NCI-H2171 treated with DMSO at 0.1 percent for 48 hours (cell line): Measurements from ENCODE around the gene GGACT.

Source experiments
- DNase-seq: peaks from one replicate; lab custom pipeline; 2025; lab: John Stamatoyannopoulos, UW

Gene GGACT

DNA sequence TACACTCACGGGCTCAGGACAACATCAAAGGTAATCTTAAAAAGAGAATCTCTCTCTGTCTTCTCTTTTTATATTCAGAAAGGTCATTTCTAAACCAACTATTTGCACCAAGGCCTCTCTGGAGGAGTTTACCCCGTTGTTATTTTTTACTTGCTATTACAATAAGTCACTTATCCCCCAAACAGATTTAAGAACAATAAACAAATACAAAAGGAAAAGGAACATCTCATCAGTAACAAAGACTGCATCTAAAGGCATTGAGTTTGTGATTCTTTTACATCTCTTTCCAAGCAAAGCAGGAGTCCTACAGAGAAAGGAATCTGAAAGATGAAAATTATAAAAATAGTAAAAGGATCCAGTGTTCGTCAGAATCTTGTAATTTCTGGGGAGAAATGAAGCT, 75.4 kb downstream of the GGACT start:
- DNase-seq, result no peak

DNA sequence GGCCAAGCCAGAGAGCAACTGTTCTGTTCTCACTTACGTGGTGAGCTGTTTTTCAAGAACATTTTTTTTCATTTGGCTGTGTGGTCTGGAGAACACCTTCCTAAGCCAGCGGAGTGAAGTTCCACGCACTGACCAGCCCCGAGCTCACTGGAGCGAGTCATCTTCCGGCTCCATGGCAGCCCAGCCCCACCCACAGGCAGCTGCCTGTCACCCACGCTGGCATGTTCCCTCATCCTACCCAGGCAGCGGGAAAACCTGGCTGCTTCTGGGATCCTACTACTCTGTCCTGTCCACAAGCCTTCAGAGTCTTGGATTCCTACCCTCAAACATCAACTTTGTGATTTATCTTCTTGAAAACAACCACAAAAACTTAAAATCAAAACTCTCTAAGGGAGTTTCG, 76.2 kb downstream of the GGACT start:
- DNase-seq, result no peak

DNA sequence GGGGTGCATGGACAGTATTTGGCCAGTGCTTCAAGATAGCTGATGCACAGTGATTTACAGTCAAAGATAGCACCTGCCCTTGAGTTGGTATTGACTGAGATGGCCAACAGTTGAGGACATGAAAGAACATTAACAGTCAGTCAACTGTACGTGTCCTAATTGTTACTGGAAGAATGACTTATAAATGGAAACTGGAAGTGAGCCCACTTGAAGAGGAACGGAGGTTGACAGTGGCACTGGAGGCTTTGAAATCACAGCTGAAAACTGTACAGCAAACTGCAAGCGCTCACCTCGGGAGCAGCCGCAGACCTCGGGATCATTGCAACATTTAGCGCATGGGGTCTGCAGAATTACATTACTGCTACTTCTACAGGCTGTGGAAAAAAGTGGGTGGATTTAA, 77.1 kb downstream of the GGACT start:
- no peak for DNase-seq

DNA sequence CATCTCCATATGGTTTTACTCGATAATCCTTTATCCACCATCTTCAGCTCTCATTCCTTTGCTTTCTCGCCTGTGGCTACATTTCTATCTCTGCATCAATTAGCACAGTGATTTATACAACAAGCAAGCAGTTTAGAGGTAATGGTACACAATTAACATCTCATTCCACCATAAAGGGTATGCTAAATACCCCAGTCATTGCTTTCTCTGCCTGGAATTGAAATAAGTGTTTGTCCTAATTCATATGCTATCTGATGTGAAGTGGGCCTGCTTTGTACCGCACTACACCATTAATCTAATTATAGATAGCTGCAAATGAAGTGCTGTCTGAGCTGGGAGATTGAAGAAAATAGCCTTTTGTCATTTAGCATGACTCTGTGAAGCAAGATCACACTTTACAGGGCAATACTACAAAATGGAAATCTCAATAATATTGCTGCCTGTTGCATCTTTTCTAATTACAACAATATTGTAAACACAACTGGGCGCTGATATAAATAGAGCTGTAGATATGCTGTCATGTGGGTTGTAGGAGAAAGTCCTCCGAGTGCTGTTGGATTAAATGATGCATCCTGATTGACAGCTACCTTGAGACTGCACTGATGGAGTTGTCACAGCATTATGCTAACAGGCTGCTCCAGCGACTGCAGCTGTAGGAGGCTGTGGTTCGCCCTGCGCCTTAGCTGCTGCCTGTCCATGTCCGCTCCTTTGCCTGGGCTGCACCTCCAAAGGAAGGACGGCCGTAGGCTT, 78.2 kb downstream of the GGACT start:
- no peak for DNase-seq

DNA sequence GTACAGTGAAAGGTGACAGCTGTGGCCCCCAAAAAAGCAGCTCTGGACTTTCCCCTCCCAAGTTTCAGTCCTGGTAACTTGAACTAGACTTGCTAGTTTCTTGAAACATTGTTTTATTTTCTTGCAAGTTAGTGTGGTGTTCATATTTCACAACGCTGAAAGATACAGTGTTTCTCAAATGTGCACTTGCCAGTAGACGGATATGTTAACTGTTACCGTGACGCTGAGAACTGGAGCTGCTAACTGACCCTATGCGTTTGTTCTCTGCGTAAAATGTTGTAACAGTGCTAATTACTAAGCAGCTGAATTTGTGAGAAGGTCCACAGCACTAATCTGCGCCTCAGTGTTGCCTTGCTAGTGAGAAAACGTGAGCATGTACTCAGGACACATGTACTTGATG, 79.6 kb downstream of the GGACT start:
- DNase-seq, result no peak

DNA sequence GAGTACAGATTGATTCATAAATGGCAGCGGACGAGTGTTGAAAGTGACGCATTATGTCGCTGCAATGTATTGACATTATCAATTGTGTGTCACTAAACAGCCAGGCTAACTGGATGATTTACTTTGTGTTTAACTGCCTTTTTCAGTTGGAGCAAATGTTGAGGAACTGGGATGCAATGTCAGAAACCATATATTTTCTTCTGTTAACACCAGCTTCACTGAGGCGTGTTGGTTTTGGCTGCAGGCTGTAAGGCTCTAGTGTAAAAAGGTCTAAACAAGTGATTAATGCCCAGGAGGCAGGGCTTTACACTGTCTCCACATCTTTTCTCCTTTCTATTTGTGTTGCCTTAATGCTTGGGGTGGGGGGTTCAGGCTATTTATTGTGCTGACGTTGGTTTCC, 80.1 kb downstream of the GGACT start:
- DNase-seq, result no peak

DNA sequence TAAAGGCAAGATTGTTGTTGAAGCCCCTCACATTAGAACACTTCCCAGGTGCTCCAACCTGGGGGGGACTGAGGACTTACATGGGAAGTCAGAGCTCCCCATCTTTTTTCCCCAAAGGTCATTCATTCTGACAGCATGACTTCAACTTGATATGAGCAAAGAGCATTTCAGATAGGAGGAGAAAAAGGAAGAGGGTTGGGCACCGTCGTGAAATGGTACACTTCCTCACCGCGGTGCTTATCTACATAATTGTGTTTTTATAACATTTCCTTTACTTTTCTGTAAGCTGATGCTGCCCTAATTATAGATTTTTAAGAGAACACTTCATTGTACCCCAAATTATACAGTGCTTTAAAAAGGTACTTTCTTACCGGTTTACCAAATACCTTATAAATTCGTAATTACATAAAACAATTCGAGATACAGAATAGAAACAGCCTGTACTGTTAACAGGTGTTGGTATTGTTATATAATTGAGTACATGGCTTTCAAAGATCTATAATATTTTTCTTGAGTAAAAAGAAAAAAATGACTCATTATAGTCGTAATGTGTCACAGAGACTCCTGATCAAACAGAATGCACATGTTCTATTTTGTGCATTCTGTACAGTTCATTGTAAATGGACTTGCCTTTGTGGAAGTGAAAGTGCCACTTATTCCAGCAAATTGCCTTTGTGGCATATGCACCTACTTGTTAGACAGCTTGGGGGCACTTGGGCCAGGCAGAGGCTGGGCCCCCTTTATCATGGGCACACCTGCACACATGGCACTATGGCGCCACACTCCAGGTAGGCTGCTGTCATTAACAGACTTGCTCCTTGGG, 81.8 kb downstream of the GGACT start:
- DNase-seq, result no peak

DNA sequence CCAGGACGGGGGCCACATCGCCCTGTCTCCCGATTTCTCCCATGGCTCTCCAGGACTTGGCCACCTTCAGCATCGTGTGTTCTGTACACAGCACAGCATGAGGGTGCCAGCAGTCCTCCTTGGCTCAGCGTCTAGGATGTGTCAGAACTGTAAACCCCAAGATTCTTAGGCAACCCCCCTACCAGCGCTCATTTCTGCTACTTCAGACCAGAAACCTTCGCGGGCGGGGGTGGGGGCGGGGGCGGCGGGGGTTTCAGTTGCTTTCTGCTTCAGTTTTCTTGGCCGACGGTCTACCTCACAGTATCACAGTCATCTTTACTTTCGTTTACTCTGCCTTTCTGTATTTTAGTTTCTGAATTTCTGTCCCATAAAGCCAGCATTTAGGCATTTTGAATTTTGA, 82.4 kb downstream of the GGACT start:
- no peak for DNase-seq

DNA sequence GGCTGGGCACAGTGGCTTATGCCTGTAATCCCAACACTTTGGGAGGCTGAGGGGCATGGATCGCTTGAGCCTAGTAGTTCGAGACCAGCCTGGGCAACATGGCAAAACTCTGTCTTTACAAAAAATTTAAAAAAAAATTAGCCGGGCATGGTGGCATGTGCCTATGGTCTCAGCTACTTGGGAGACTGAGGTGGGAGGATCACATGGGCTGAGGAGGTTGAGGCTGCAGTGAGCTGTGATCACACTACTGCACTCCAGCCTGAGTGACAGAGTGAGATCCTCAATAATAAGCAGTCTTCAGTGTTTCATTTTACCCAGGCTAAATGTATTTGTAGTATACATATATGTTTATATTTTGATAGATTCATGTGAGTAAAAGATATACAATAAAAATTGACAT, 85.0 kb downstream of the GGACT start:
- DNase-seq, result no peak

DNA sequence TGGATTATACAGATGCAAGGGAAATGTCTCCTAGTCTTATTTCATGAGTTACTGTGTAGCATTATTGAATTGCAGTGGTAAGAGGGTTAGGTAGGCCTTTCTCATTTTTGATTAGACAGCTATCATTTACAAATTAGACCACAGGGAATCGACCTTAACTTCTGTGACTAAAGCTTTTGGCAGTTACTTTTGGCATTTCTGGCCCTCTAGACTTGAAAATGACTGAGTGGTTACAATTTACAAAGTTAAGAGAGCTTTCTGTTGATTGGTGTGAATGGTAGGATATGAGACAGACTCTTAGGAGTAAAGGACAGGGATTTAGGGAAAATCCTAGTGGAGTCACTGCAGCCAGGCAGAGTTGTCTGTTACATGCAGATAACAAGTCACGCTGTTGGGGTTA, 86.1 kb downstream of the GGACT start:
- no peak for DNase-seq

DNA sequence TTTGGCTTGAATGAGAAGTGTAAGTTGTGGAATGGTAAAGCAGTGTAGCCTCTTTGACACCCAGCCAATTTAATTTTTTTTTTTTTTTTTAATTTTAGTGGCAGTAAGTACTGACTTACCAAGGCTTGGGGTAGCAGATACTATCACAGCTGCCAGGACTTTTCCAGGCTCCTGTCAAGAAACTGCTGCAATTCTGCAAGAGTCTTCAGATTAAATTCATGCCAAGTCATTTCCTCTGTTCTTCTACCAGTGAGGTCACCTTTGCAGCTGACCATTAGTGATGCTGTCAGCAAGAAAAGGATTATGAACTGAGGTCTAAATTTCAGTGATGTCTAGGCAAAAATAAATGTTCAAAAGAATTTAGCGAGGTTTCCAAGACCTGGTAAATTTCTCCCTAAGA, 91.2 kb downstream of the GGACT start:
- peak; percentile 16 for DNase-seq

DNA sequence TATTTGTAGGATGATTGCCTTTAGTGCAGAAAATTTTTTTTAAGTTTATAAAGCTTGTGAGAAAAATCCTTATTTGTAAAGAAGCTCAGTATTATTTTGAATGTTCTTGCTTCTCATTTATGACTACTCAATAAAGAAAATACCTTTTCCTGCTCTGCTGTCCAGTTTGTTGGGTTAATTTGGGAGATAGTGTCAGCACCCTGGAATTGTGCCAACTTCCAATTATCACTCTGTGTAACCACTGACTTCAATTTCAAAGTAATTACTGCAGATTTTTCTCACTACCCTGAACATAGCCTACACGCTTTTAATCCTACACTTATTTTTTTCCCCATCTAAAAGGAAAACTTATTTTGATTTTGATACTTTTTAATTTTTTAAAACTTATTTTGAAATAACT, 93.1 kb downstream of the GGACT start:
- peak; percentile 25 for DNase-seq

DNA sequence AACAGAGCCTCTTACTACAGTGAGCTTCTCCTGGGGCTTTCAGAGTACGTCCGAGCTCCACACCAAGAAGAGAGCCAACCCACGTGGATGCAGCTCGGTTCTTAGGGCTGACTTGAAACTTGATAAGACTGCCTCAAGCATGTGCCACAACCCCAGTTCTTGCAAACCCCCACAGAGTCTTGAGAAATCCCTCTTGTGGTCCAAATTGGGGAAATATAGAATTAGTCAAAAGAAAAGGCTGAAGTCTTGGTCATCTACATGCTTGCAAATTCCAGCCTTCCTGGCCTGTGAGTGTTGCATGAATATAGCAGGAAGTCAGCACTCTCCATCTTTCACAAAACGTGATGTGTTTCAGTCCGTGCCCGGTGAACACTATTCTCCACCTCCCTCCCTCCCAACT, 95.2 kb downstream of the GGACT start:
- no peak for DNase-seq

DNA sequence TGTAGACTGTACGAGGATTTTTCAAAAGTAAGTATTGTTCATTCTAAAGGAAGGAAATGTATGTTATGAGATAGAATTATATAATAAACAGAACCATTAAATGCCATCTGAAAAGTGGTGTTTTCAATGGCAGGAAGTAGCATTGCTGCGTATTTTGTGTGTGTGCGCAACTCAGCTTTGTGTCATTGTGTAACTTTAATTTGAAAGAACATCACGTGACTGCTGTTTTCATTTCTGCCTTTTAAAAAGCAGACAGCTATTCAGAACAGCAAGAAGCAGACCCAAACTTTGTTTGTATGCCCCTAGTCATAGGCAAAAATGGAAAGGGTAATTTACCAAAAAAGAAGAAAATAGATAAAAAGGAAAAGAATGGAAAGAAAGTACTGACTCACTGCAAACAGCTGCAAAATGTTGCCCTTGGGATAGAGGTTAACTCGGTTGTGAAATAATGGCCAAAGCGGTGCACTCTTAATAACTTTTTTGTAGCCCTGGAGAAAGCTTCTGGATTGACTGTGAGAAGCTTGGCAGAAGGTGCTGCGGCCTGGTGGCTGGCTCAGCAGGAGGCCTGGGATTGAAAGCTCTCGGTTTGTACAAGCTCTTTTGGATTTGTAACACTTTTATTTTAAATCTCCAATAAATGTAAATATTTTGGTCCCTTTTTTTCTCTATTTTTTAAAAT, 97.3 kb downstream of the GGACT start:
- DNase-seq, result no peak

DNA sequence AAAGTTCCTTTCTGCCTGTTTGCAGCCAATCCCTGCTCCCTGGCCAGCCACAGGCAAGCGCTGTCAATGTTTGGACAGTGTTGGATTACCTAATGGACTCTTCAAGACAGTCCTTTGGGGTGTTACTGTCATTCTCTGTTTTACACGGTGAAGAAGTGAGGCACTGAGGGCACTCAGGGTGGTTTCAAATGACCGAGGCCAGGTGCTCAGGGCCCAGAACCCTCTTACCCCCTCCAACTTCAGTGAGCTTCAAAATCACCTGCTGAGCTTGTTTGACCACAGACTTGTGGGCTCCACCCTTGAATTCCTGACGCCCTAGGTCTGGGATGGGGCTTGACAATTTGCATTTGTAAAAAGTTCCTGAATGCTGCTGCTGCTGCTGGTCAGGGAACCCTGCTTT, 97.9 kb downstream of the GGACT start:
- DNase-seq, result no peak

DNA sequence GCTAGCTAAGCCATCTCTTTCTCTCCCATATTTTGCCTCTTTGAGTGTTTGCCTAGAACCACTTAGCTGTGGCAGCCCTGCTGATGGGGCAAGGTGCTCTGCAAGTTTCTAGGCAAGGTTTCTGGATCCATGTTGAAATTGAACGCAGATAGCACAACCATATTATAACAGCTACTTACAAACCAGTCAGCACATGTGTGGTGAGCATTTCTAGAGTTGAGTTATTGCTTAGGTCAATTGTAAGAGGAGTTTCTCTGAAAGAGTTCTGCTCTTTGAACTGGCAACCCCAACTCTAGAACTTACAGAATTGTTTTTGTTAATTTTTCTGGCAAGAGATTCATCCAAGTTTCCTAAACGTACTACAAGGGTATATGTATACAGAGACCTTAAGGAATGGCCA, 103.3 kb downstream of the GGACT start:
- no peak for DNase-seq

DNA sequence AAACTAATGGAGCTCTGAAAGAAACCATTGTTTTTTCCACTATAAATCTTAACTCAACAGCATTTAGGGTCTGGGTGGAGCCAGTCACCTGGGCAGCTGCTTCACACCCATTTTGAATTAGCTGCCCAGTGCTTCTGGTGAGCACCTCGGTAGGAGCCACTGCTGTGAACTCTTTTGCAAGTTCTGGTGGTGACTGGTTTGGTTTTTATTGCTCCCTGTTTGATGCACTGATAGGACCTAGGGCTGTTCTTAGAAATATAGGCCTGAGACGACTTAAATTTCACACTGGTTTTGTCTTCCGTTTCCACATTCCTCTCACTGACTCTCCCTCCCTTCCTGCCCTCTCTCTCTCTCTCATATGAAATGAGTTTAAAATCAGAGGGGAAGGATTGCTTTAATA, 103.9 kb downstream of the GGACT start:
- DNase-seq, result no peak

DNA sequence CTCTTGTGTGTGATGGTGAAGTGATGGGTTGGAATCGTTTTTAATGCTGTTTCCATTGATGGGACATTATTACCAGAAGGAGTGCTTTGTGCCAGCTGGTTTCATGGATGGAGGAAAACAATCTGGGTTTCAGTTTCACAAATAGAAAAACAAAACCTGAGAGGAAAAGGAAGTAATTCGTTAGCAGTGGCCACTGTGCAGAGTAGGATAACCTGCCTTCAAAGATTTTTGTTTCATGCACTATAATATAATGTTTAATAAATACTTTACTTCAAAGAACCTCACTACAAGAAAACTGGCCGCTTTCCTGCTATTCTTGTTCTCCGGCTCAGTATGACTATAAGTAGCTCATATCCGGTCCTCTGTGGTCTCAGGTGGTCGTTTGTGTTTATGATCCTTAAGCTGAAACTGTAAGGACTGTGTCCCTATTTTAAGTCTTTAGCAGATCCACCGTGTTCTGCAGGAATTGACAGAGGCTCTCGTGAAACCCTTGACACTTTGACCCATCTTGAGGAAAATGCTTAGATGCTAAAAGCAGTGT, 104.7 kb downstream of the GGACT start:
- DNase-seq, result peak; percentile 30

DNA sequence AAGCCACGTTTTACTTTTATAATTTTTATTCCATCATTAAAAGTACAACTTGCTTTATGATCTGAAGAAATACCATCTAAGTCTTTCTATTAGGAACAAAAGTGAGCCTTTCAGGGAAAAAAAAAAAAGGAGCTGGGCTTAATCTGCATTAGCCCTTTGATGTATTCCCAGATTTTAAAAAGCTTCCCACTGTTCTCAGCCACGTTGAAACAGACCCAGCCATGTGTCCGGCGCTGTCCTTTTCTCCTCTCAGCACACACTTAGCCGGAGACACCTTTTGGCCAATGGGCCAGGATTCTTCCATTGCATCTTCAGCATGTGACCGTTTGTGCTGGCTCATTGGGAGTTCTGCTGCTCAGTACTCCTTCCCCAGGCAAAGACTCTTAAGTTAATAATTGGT, 105.5 kb downstream of the GGACT start:
- DNase-seq, result no peak

DNA sequence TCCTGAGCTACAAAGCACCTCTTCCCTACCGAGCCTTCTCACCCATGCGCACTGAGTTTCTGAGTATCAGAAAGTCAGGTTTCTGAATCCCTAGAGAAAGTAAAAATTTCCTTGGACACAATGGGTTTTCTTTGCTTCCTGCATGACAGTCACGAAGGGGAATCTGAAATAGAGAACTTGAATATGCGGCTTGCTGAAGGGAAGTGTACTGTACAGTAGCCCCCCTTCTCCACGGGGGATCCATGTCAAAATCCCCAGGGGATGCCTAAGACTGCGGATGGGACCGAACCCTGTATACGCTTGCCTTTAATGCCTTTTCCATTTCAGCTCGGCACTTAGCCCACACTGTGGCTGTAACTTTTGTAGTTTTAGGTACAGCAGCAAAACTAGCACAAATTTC, 107.9 kb downstream of the GGACT start:
- no peak for DNase-seq
